Right renal cortex interstitium (tissue), 3 donors: ENCODE data around the gene ITGA6. TPM values are rescaled to one million over a fixed set of nuclear protein-coding genes. Genes with fewer than 3 reads are reported as not detected.

ENCODE experiments used
- DNase-seq, 3 donors: peaks; one replicate each; pipeline ENCODE4 v3.0.0-alpha.2; 2013; ENCODE audit warnings: low read depth in 3 of 3, low spot score in 2 of 3
- polyA plus RNA-seq, 3 donors: library from polyadenylated mRNA; unstranded; fragments of 120-200 nt; gene quantifications; one replicate each; pipeline ENCODE4 v1.2.1, GENCODE V29; 2013; ENCODE audit not compliant: insufficient read length in 3 of 3

ITGA6 gene
- 100 to 1,000 TPM; 105 to 108 (median 108) TPM for polyA plus RNA-seq

- peak in 1 of 3 donors; percentile 49 for DNase-seq
Observed at GRCh38 chr2:172427256-172427989, at the start of gene ITGA6. Gene ITGA6, plus strand, starts transcription at chr2:172427586.

- no peak for DNase-seq
Observed at GRCh38 chr2:172380436-172381274, 46.7 kb upstream of the ITGA6 start.

- no peak for DNase-seq
Observed at GRCh38 chr2:172381275-172382027, 45.9 kb upstream of the ITGA6 start.

- no peak for DNase-seq
Observed at GRCh38 chr2:172387361-172387760, 40.0 kb upstream of the ITGA6 start.

GRCh38 chr2:172389685-172390339 is 37.6 kb upstream of the ITGA6 start:
- no peak for DNase-seq

GRCh38 chr2:172394002-172394401 is 33.4 kb upstream of the ITGA6 start:
- DNase-seq, result no peak

GRCh38 chr2:172395503-172395902 is 31.9 kb upstream of the ITGA6 start:
- no peak for DNase-seq

GRCh38 chr2:172397148-172397834 is 30.1 kb upstream of the ITGA6 start:
- DNase-seq, result no peak

GRCh38 chr2:172398440-172398839 is 28.9 kb upstream of the ITGA6 start:
- no peak for DNase-seq

- no peak for DNase-seq
Observed at GRCh38 chr2:172399765-172400164, 27.6 kb upstream of the ITGA6 start.

GRCh38 chr2:172402198-172402597 is 25.2 kb upstream of the ITGA6 start:
- no peak for DNase-seq

- DNase-seq, result no peak
Observed at GRCh38 chr2:172403402-172403801, 24.0 kb upstream of the ITGA6 start.

GRCh38 chr2:172403881-172404468 is 23.4 kb upstream of the ITGA6 start:
- DNase-seq, result no peak

GRCh38 chr2:172404824-172405223 is 22.6 kb upstream of the ITGA6 start:
- DNase-seq, result no peak

GRCh38 chr2:172405673-172406072 is 21.7 kb upstream of the ITGA6 start:
- DNase-seq, result no peak

- no peak for DNase-seq
Observed at GRCh38 chr2:172408143-172408766, 19.1 kb upstream of the ITGA6 start.

- no peak for DNase-seq
Observed at GRCh38 chr2:172409042-172409441, 18.3 kb upstream of the ITGA6 start.

- no peak for DNase-seq
Observed at GRCh38 chr2:172412984-172413492, 14.3 kb upstream of the ITGA6 start.
